GM12878 (cell line): Measurements from ENCODE around the gene DNAAF8. TPM values are rescaled to one million over a fixed set of nuclear protein-coding genes. Genes with fewer than 3 reads are reported as not detected.

ENCODE experiments used
- ATAC-seq: fragments of 200-7000 bp; cut with Tn5 transposase; 3 replicates; pipeline ENCODE4 v1.9.1; 2020; ENCODE audit warnings: mild to moderate bottlenecking, moderate library complexity
- BruUV-seq: library from RNA; stranded (reverse); fragments of 400-500 nt; replicated peaks from 2 replicates; lab custom pipeline; 2021; lab: Mats Ljungman, UMichigan
- CTCF ChIA-PET: fragments of 300-600 bp; sonication (Branson Sonifier 250); formaldehyde crosslinking; extraction: SDS; loops from one replicate; lab custom pipeline; 2021; ENCODE audit warnings: inconsistent platforms; lab: Yijun Ruan, JAX
- POLR2A ChIA-PET: fragments of 350-600 bp; formaldehyde crosslinking; extraction: SDS; loops from one replicate; lab custom pipeline; 2021; ENCODE audit warnings: inconsistent platforms; lab: Charles Lee
- RAD21 ChIA-PET: fragments of 300-600 bp; sonication (Branson Sonifier 250); formaldehyde crosslinking; loops from one replicate; lab custom pipeline; 2023; ENCODE audit warnings: antibody characterized with exemption; ENCODE audit not compliant: unreplicated experiment; lab: Charles Lee
- SMC1A ChIA-PET: fragments of 300-600 bp; sonication (Branson Sonifier 250); formaldehyde crosslinking; loops from one replicate; lab custom pipeline; 2023; ENCODE audit not compliant: unreplicated experiment, uncharacterized antibody; lab: Charles Lee
- DNase-seq: peaks from one replicate; pipeline ENCODE4 v3.0.0-alpha.2; 2011; ENCODE audit warnings: low read depth, low spot score
- FAIRE-seq: peaks from 3 replicates; lab custom pipeline; 2011; peaks lifted over from hg19 to GRCh38; lab: Jason Lieb, UNC
- H2AFZ ChIP-seq: 2 replicates; pipeline ENCODE4 v1.6.0; 2011; ENCODE audit warnings: low read depth, low read length, control low read depth; ENCODE audit not compliant: control insufficient read depth
- H3K27ac ChIP-seq: 2 replicates; pipeline ENCODE4 v1.5.1; 2011; ENCODE audit warnings: control low read depth; ENCODE audit not compliant: control insufficient read depth, insufficient read depth
- H3K27me3 ChIP-seq, 2 experiments: replicated peaks in 1 of 2; 2 replicates each; pipeline versions ENCODE4 v1.6.0 to v1.6.1; 2011; ENCODE audit warnings: low read length in 1 of 2; ENCODE audit not compliant: control insufficient read depth in 2 of 2, insufficient read depth in 2 of 2
- H3K36me3 ChIP-seq, 2 experiments: 2 replicates each; pipeline ENCODE4 v1.5.1; 2011; ENCODE audit warnings: low read length in 1 of 2; ENCODE audit not compliant: control insufficient read depth in 2 of 2, insufficient read depth in 2 of 2
- H3K4me1 ChIP-seq: 2 replicates; pipeline ENCODE4 v1.6.1; 2011; ENCODE audit warnings: mild to moderate bottlenecking, low read length, moderate library complexity, mixed read lengths; ENCODE audit not compliant: control insufficient read depth, insufficient read depth
- H3K4me2 ChIP-seq: 2 replicates; pipeline ENCODE4 v1.6.0; 2011; ENCODE audit warnings: control low read depth; ENCODE audit not compliant: control insufficient read depth, insufficient read depth
- H3K4me3 ChIP-seq: fragments of 200-600 bp; sonication (generic); 2 replicates; pipeline ENCODE4 v1.5.1; 2016
- H3K79me2 ChIP-seq: 2 replicates; pipeline ENCODE4 v1.6.0; 2011; ENCODE audit warnings: low read length; ENCODE audit not compliant: control insufficient read depth, insufficient read depth
- H3K9ac ChIP-seq: 2 replicates; pipeline ENCODE4 v1.8.0; 2011; ENCODE audit warnings: low read length, control low read depth, mixed read lengths; ENCODE audit not compliant: control insufficient read depth, insufficient read depth
- H3K9me3 ChIP-seq: replicated peaks from 3 replicates; pipeline ENCODE4 v1.5.1; 2011; ENCODE audit warnings: mild to moderate bottlenecking, low read length; ENCODE audit not compliant: control insufficient read depth, insufficient read depth
- H4K20me1 ChIP-seq: 2 replicates; pipeline ENCODE4 v1.6.0; 2011; ENCODE audit not compliant: control insufficient read depth, insufficient read depth
- CHD2 ChIP-seq: IDR thresholded peaks from 2 replicates; pipeline ENCODE4 v1.6.1; 2011; ENCODE audit warnings: low read depth, low read length, improper control_type of control experiment, borderline replicate concordance
- FOXM1 ChIP-seq: IDR thresholded peaks from 2 replicates; pipeline ENCODE4 v1.6.1; 2012; ENCODE audit warnings: low read depth, mild to moderate bottlenecking, inconsistent platforms, low read length, moderate library complexity
- RUNX3 ChIP-seq: IDR thresholded peaks from 2 replicates; pipeline ENCODE4 v1.6.1; 2012; ENCODE audit warnings: low read length, inconsistent platforms
- ZNF24 ChIP-seq: fragments of 450-650 bp; IDR thresholded peaks from 2 replicates; pipeline ENCODE4 v1.6.1; 2017; ENCODE audit warnings: antibody characterized with exemption, mild to moderate bottlenecking
- ZNF384 ChIP-seq: IDR thresholded peaks from 2 replicates; pipeline ENCODE4 v1.6.1; 2012; ENCODE audit warnings: low read depth, mild to moderate bottlenecking, low read length, improper control_type of control experiment, borderline replicate concordance
- ZNF622 ChIP-seq: fragments of 450-650 bp; IDR thresholded peaks from 2 replicates; pipeline ENCODE4 v1.6.1; 2017; ENCODE audit warnings: mild to moderate bottlenecking, inconsistent platforms
- ZZZ3 ChIP-seq: IDR thresholded peaks from 2 replicates; pipeline ENCODE4 v1.6.1; 2011; ENCODE audit warnings: low read depth; ENCODE audit not compliant: control insufficient read depth, insufficient read length
- WGBS: methylation state at CpG from one replicate; pipeline ENCODE4 v1.1.6; 2016; ENCODE audit warnings: low lambda C conversion rate; ENCODE audit not compliant: insufficient replicate concordance, insufficient coverage; ENCODE audit errors: missing lambda C conversion rate; 5-methylcytosine and 5-hydroxymethylcytosine counted together
- in situ Hi-C: fragments of 300-500 bp; cut with MboI; formaldehyde crosslinking; loops from 9 replicates; pipeline ENCODE4 v1.14.3; 2018; ENCODE audit warnings: mixed read lengths
- intact Hi-C: fragments of 100-400 bp; cut with micrococcal nuclease; formaldehyde crosslinking; loops from one replicate; pipeline ENCODE4 v1.14.2; 2022; ENCODE audit not compliant: unreplicated experiment
- polyA plus RNA-seq, 11 experiments: library from polyadenylated mRNA; depleted of rRNA in 4 of 11; unstranded in 6 of 11; stranded (reverse) in 5 of 11; fragments of >200 nt; fragmentation: Nextera tagmentation in 4 of 11; fragmentation: Illumina TruSeq in 1 of 11; extraction: Ambion mirVana in 4 of 11; extraction: Trizol in 1 of 11; gene quantifications; 1 replicate in 1 of 11; 2 replicates in 10 of 11; pipeline versions ENCODE4 v1.2.1 to v1.2.3, GENCODE V29; 2011 to 2016; ENCODE audit warnings: inconsistent platforms in 2 of 11, missing spikeins in 2 of 11, low read depth in 1 of 11
- total RNA-seq, 4 experiments: library from RNA; depleted of rRNA in 3 of 4; stranded (reverse); fragments of >200 nt in 3 of 4; fragmentation: Illumina TruSeq in 1 of 4; extraction: Trizol in 1 of 4; gene quantifications; 2 replicates each; pipeline versions ENCODE4 v1.2.1 to v1.2.3, GENCODE V29; 2013 to 2021
- TF ChIP-seq, protein P1 (sequence below): fragments of 150-350 bp; IDR thresholded peaks from 2 replicates; pipeline ENCODE4 v1.6.1; 2016; ENCODE audit warnings: low read depth, low read length
- TF ChIP-seq, protein P2 (sequence below): IDR thresholded peaks from 2 replicates; pipeline ENCODE4 v1.6.1; 2012; ENCODE audit warnings: low read depth, low read length, improper control_type of control experiment
- TF ChIP-seq, protein P3 (sequence below): IDR thresholded peaks from 2 replicates; pipeline ENCODE4 v1.6.1; 2011; ENCODE audit warnings: low read depth, mild to moderate bottlenecking, low read length, moderate library complexity, borderline replicate concordance; ENCODE audit errors: extremely low read depth

Gene DNAAF8
- total and polyA plus RNA-seq, 10 of the 15 experiments (the other 5 are each of a cell fraction or from before 2014, with no cell fraction given), result 0.01 to 0.78 (median 0.22) TPM; not detected in 2

DNA sequence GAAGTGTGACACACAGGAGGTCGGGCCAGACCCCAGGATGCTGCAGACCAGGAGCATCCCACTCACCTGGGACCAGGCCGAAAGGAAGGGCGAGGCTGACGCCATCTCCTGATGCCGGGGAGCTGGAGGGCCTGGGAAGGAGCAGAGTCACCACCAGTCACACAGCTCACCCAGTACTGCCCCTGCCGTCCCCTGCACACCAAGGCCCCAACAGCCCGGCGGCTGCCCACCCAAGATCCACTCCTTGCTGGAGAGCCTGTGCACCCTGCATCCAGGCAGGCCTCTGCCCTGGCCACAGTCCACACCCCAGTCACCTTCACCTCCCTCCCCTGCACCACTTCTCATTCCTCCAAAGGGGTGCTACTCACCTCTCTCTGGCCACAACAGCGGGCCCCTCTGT is 27.9 kb downstream of the DNAAF8 start (continued):
- TF ChIP-seq, protein P1, sequence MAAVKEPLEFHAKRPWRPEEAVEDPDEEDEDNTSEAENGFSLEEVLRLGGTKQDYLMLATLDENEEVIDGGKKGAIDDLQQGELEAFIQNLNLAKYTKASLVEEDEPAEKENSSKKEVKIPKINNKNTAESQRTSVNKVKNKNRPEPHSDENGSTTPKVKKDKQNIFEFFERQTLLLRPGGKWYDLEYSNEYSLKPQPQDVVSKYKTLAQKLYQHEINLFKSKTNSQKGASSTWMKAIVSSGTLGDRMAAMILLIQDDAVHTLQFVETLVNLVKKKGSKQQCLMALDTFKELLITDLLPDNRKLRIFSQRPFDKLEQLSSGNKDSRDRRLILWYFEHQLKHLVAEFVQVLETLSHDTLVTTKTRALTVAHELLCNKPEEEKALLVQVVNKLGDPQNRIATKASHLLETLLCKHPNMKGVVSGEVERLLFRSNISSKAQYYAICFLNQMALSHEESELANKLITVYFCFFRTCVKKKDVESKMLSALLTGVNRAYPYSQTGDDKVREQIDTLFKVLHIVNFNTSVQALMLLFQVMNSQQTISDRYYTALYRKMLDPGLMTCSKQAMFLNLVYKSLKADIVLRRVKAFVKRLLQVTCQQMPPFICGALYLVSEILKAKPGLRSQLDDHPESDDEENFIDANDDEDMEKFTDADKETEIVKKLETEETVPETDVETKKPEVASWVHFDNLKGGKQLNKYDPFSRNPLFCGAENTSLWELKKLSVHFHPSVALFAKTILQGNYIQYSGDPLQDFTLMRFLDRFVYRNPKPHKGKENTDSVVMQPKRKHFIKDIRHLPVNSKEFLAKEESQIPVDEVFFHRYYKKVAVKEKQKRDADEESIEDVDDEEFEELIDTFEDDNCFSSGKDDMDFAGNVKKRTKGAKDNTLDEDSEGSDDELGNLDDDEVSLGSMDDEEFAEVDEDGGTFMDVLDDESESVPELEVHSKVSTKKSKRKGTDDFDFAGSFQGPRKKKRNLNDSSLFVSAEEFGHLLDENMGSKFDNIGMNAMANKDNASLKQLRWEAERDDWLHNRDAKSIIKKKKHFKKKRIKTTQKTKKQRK, result no peak
- TF ChIP-seq FOXM1, result no peak
- TF ChIP-seq, protein P2, sequence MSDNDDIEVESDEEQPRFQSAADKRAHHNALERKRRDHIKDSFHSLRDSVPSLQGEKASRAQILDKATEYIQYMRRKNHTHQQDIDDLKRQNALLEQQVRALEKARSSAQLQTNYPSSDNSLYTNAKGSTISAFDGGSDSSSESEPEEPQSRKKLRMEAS, result no peak

DNA sequence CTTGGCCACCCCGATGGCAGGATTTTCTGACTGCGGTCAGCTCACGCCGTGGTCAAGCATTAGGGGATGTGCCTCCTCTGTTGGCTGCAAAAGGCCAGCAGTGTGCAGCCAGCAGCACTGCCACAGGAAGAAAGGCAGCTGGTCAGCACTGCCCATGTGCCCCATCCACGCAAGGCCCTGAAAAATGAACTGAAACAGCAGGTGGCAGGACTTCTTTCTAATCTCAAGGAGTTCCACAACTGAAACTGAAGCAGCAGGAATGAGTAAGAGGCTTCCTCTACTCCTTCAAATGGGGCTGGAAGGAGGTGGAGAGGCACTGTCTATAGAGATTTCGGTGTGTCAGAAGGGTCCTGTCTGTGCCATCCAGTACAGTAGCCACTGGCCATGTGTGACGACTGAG is 29.5 kb downstream of the DNAAF8 start:
- peaks cover 8% of the 10 kb centered on the region; the same call in 1 of the 2 replicates for H3K4me1 ChIP-seq
- DNase-seq (no peak), FAIRE-seq (no peak), ATAC-seq (no peak)
- intact Hi-C loops, result no loop called here
- ChIA-PET RAD21 (no interaction called here), POLR2A (interaction anchor here (0.6 kb wide), 1 partner anchor 255 kb away, joined by 3 read pairs; no protein-coding TSS in a partner anchor), SMC1A (no interaction called here), CTCF (no interaction called here)
- WGBS, result 89% methylated on average over 7 of the region's 7 CpGs
- BruUV-seq, result no TSS peak
- TF ChIP-seq, protein P3, sequence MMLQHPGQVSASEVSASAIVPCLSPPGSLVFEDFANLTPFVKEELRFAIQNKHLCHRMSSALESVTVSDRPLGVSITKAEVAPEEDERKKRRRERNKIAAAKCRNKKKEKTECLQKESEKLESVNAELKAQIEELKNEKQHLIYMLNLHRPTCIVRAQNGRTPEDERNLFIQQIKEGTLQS, result no peak
- TF ChIP-seq ZNF384, result no peak
- TF ChIP-seq ZZZ3, result no peak
- TF ChIP-seq CHD2, result no peak
- TF ChIP-seq ZNF622, result no peak
- TF ChIP-seq ZNF24, result no peak
- no peak for TF ChIP-seq RUNX3
- in situ Hi-C loops, result no loop called here
- H3K9ac ChIP-seq, result no peak overlapping the region
- H4K20me1 ChIP-seq, result no peaks in the 10 kb centered on the region
- H3K36me3 ChIP-seq, result peaks cover 3 to 12% of the 10 kb centered on the region in 2 experiments
- H3K79me2 ChIP-seq, result peaks cover 18% of the 10 kb centered on the region
- H3K9me3 ChIP-seq, result no peaks in the 10 kb centered on the region
- no peak overlapping the region for H2AFZ ChIP-seq
- H3K27ac ChIP-seq, result no peak overlapping the region
- peak overlapping the region; percentile 13; the same call in 1 of the 2 replicates for H3K4me2 ChIP-seq
- no peaks in the 10 kb centered on the region for H3K27me3 ChIP-seq
- H3K4me3 ChIP-seq, result no peak overlapping the region
